Measurements from ENCODE around the gene TCEA3.

Gene TCEA3

GRCh38 chr1:23446661-23447310 is 22.2 kb upstream of the TCEA3 start:
- no peak for DNase-seq (ENCODE audit: low read depth)

GRCh38 chr1:23444596-23445390 is 20.2 kb upstream of the TCEA3 start:
- DNase-seq (ENCODE audit: low read depth), result no peak

GRCh38 chr1:23444104-23444533 is 19.6 kb upstream of the TCEA3 start:
- no peak for DNase-seq (ENCODE audit: low read depth)

- no peak for DNase-seq (ENCODE audit: low read depth)
Measured at GRCh38 chr1:23442751-23443150, 18.2 kb upstream of the TCEA3 start.

- no peak for DNase-seq (ENCODE audit: low read depth)
Measured at GRCh38 chr1:23441446-23442148, 17.0 kb upstream of the TCEA3 start.

GRCh38 chr1:23438545-23438944 is 14.0 kb upstream of the TCEA3 start:
- no peak for DNase-seq (ENCODE audit: low read depth)

GRCh38 chr1:23437355-23437664 is 12.8 kb upstream of the TCEA3 start:
- DNase-seq (ENCODE audit: low read depth), result no peak

GRCh38 chr1:23436520-23437354 is 12.2 kb upstream of the TCEA3 start:
- DNase-seq (ENCODE audit: low read depth), result no peak

GRCh38 chr1:23434260-23434775 is 9.8 kb upstream of the TCEA3 start:
- no peak for DNase-seq (ENCODE audit: low read depth)

GRCh38 chr1:23433122-23433521 is 8.6 kb upstream of the TCEA3 start:
- DNase-seq (ENCODE audit: low read depth), result no peak

GRCh38 chr1:23431431-23431830 is 6.9 kb upstream of the TCEA3 start:
- DNase-seq (ENCODE audit: low read depth), result no peak

GRCh38 chr1:23430803-23431202 is 6.3 kb upstream of the TCEA3 start:
- no peak for DNase-seq (ENCODE audit: low read depth)

- DNase-seq (ENCODE audit: low read depth), result no peak
Measured at GRCh38 chr1:23428136-23428905, 3.8 kb upstream of the TCEA3 start.

GRCh38 chr1:23427550-23427949 is 3.0 kb upstream of the TCEA3 start:
- DNase-seq (ENCODE audit: low read depth), result no peak

- DNase-seq (ENCODE audit: low read depth), result no peak
Measured at GRCh38 chr1:23426828-23427227, 2.3 kb upstream of the TCEA3 start.

GRCh38 chr1:23425193-23425494 is 596 bp upstream of the TCEA3 start:
- DNase-seq (ENCODE audit: low read depth), result no peak

- no peak for DNase-seq (ENCODE audit: low read depth)
Measured at GRCh38 chr1:23423415-23424292, 894 bp downstream of the TCEA3 start.

- DNase-seq (ENCODE audit: low read depth), result no peak
Measured at GRCh38 chr1:23422941-23423340, 1.6 kb downstream of the TCEA3 start.

- peak; percentile 26 for DNase-seq (ENCODE audit: low read depth)
Measured at GRCh38 chr1:23422241-23422877, 2.2 kb downstream of the TCEA3 start.

GRCh38 chr1:23421753-23422240 is 2.8 kb downstream of the TCEA3 start:
- no peak for DNase-seq (ENCODE audit: low read depth)

All from stimulated activated CD4-positive, alpha-beta T cell treated with anti-CD3 and anti-CD28 coated beads, Interleukin-2, amount 100 ng/mL, for 4 hours (primary cell).